Measurements from ENCODE around the gene SLX9.

DNA sequence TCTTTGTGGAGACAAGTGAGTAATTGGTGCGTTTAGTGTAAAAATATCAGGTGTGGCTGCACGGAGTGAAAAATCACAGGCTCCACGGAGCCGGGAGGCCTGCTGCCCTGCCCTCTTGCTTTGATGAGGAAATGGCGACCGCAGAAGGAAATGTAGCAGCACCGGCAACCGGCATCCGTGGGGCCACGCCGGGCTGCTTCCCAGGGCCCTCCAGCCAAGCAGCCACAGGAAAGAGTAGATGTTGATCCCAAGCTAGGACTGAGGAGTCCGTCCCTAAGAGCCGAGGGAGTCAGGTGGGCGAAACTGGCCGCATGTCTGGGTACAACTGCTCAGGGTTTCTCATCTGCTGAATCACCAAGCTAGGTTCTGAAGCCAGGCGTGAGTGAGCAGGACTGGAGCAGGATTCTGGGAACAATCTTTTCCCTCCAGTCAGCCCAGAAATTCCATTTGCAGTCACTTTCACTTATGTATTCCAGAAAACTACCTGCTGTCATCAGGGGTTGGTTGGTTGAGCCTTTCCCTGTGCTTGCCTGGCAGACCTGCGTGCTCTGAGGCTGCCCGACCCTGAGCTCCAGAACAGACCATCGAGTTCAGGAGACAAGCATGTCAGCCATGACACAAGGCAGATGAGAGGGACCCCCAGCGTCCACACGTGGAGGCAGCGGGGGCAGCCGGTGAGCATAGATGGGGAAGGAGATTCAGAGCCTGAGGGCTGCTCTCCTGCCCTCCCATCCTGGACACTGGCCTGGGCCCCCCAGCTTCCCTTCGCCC is 13.3 kb upstream of the SLX9 start:
- TF ChIP-seq, protein P1, sequence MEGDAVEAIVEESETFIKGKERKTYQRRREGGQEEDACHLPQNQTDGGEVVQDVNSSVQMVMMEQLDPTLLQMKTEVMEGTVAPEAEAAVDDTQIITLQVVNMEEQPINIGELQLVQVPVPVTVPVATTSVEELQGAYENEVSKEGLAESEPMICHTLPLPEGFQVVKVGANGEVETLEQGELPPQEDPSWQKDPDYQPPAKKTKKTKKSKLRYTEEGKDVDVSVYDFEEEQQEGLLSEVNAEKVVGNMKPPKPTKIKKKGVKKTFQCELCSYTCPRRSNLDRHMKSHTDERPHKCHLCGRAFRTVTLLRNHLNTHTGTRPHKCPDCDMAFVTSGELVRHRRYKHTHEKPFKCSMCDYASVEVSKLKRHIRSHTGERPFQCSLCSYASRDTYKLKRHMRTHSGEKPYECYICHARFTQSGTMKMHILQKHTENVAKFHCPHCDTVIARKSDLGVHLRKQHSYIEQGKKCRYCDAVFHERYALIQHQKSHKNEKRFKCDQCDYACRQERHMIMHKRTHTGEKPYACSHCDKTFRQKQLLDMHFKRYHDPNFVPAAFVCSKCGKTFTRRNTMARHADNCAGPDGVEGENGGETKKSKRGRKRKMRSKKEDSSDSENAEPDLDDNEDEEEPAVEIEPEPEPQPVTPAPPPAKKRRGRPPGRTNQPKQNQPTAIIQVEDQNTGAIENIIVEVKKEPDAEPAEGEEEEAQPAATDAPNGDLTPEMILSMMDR (IDR thresholded peaks at IDR 0.05; ENCODE audit: low read depth, low read length, poor library complexity, severe bottlenecking): no peak
- TF ChIP-seq EZH2phosphoT487 (IDR thresholded peaks at IDR 0.05; ENCODE audit: borderline replicate concordance, low read length): no peak
